HCT116 (cell line): ENCODE measurements around the gene ITLN1. TPM values are rescaled to one million over a fixed set of nuclear protein-coding genes. Genes with fewer than 3 reads are reported as not detected.

ENCODE experiments used
- ATAC-seq: fragments of 200-7000 bp; cut with Tn5 transposase; 2 replicates; pipeline ENCODE4 v1.9.1; 2020; ENCODE audit warnings: mild to moderate bottlenecking, moderate library complexity
- BruUV-seq: library from RNA; stranded (reverse); fragments of 400-500 nt; replicated peaks from 2 replicates; lab custom pipeline; 2021; lab: Mats Ljungman, UMichigan
- CTCF ChIA-PET: fragments of 300-600 bp; sonication (Branson Sonifier 250); formaldehyde crosslinking; loops from one replicate; lab custom pipeline; 2021; ENCODE audit warnings: antibody characterized with exemption; lab: Charles Lee
- POLR2A ChIA-PET: fragments of 300-600, 350-600 bp; sonication (Branson Sonifier 250); formaldehyde crosslinking; loops from one replicate; lab custom pipeline; 2021; ENCODE audit warnings: antibody characterized with exemption; lab: Charles Lee
- RAD21 ChIA-PET, 2 experiments: fragments of 300-600 bp; sonication (Branson Sonifier 250); formaldehyde crosslinking; loops; one replicate each; lab custom pipeline; 2023; ENCODE audit warnings: low total read pairs in 2 of 2; ENCODE audit not compliant: uncharacterized antibody in 2 of 2, unreplicated experiment in 2 of 2, low non-redundant PET in 1 of 2; lab: Charles Lee
- DNase-seq: peaks from one replicate; pipeline ENCODE4 v3.0.0-alpha.2; 2010; ENCODE audit warnings: low read depth, low spot score
- H2AFZ ChIP-seq: fragments of 200-600 bp; shearing (Covaris generic), sonication (generic); 2 replicates; pipeline ENCODE4 v1.6.1; 2017; ENCODE audit warnings: low read depth, mixed run types, mixed read lengths, antibody characterized with exemption, low read length; ENCODE audit not compliant: poor library complexity, severe bottlenecking
- H3K27ac ChIP-seq: 2 replicates; pipeline ENCODE4 v1.5.1; 2012; ENCODE audit warnings: low read depth, low read length
- H3K27me3 ChIP-seq: fragments of 200-600 bp; sonication (generic); 2 replicates; pipeline ENCODE4 v1.6.1; 2016; ENCODE audit warnings: mixed run types, low read length, mixed read lengths; ENCODE audit not compliant: insufficient read depth
- H3K36me3 ChIP-seq, 2 experiments: fragments of 200-500 bp in 1 of 2; fragments of 200-600 bp in 1 of 2; sonication (Bioruptor generic) in 1 of 2; sonication (generic) in 1 of 2; 2 replicates each; pipeline versions ENCODE4 v1.5.1 to v1.6.1; 2014 to 2016; ENCODE audit warnings: low read length in 2 of 2, inconsistent platforms in 1 of 2, mixed read lengths in 1 of 2, mixed run types in 1 of 2; ENCODE audit not compliant: insufficient read depth in 2 of 2, control insufficient read depth in 1 of 2
- H3K4me1 ChIP-seq, 2 experiments: fragments of 200-600 bp in 1 of 2; sonication (generic) in 1 of 2; 2 replicates each; pipeline versions ENCODE4 v1.5.1 to v1.6.1; 2012 to 2017; ENCODE audit warnings: low read length in 2 of 2, inconsistent platforms in 1 of 2, mild to moderate bottlenecking in 1 of 2, mixed read lengths in 1 of 2, mixed run types in 1 of 2, moderate library complexity in 1 of 2; ENCODE audit not compliant: insufficient read depth in 2 of 2, control insufficient read depth in 1 of 2
- H3K4me2 ChIP-seq: fragments of 200-600 bp; sonication (generic); 2 replicates; pipeline ENCODE4 v1.6.1; 2017; ENCODE audit warnings: mixed run types, low read length, mixed read lengths
- H3K4me3 ChIP-seq, 2 experiments: fragments of 200-600 bp in 1 of 2; sonication (generic) in 1 of 2; replicated peaks in 1 of 2; 2 replicates each; pipeline ENCODE4 v1.5.1; 2011 to 2016; ENCODE audit warnings: low read length in 2 of 2, control low read depth in 1 of 2, low read depth in 1 of 2, mild to moderate bottlenecking in 1 of 2, mixed read lengths in 1 of 2, mixed run types in 1 of 2
- H3K79me2 ChIP-seq: fragments of 200-600 bp; sonication (generic); 2 replicates; pipeline ENCODE4 v1.6.1; 2017; ENCODE audit warnings: mild to moderate bottlenecking, mixed run types, low read length, moderate library complexity, mixed read lengths; ENCODE audit not compliant: insufficient read depth
- H3K9ac ChIP-seq: fragments of 200-600 bp; sonication (generic); 2 replicates; pipeline ENCODE4 v1.6.1; 2016; ENCODE audit warnings: low read length, mixed read lengths
- H3K9me2 ChIP-seq: fragments of 200-600 bp; sonication (generic), shearing (Covaris generic); 2 replicates; pipeline ENCODE4 v1.6.1; 2017; ENCODE audit warnings: mixed run types, mild to moderate bottlenecking, moderate library complexity; ENCODE audit not compliant: insufficient read depth
- H3K9me3 ChIP-seq, 2 experiments: fragments of 200-500 bp in 1 of 2; fragments of 200-600 bp in 1 of 2; sonication (Bioruptor generic) in 1 of 2; sonication (generic) in 1 of 2; 2 replicates each; pipeline ENCODE4 v1.6.1; 2014 to 2017; ENCODE audit warnings: low read length in 2 of 2, mixed read lengths in 2 of 2, inconsistent platforms in 1 of 2, low read depth in 1 of 2, mild to moderate bottlenecking in 1 of 2, mixed run types in 1 of 2, moderate library complexity in 1 of 2; ENCODE audit not compliant: control insufficient read depth in 1 of 2, insufficient read depth in 1 of 2
- H4K20me1 ChIP-seq: fragments of 200-600 bp; sonication (generic), shearing (Covaris generic); 2 replicates; pipeline ENCODE4 v1.6.1; 2017; ENCODE audit warnings: mixed run types, mild to moderate bottlenecking, moderate library complexity; ENCODE audit not compliant: insufficient read depth
- ATF3 ChIP-seq: IDR thresholded peaks from 2 replicates; pipeline ENCODE4 v1.6.1; 2012
- CBX3 ChIP-seq: IDR thresholded peaks from 2 replicates; pipeline ENCODE4 v1.6.1; 2012; ENCODE audit warnings: low read depth
- CEBPB ChIP-seq: IDR thresholded peaks from 2 replicates; pipeline ENCODE4 v1.6.1; 2012; ENCODE audit warnings: low read depth
- CTCF ChIP-seq, 3 experiments: fragments of 200-600 bp in 1 of 3; sonication (generic) in 1 of 3; IDR thresholded peaks in 2 of 3; conservative IDR thresholded peaks in 1 of 3; 2 replicates each; pipeline ENCODE4 v1.5.1; 2012 to 2017; ENCODE audit warnings: low read depth in 2 of 3, low read length in 2 of 3, antibody characterized with exemption in 1 of 3, borderline replicate concordance in 1 of 3, control low read depth in 1 of 3, mild to moderate bottlenecking in 1 of 3, mixed read lengths in 1 of 3, mixed run types in 1 of 3, moderate library complexity in 1 of 3; ENCODE audit not compliant: insufficient read depth in 1 of 3
- EZH2 ChIP-seq: fragments of 200-600 bp; sonication (generic); IDR thresholded peaks from 2 replicates; pipeline ENCODE4 v1.6.1; 2017; ENCODE audit warnings: antibody characterized with exemption, mixed run types
- EZH2phosphoT487 ChIP-seq: fragments of 200-600 bp; IDR thresholded peaks from 2 replicates; pipeline ENCODE4 v1.6.1; 2018; ENCODE audit warnings: antibody characterized with exemption, borderline replicate concordance
- FOSL1 ChIP-seq: IDR thresholded peaks from 2 replicates; pipeline ENCODE4 v1.6.1; 2012; ENCODE audit warnings: low read depth
- JUND ChIP-seq: IDR thresholded peaks from 2 replicates; pipeline ENCODE4 v1.6.1; 2012
- MAX ChIP-seq: IDR thresholded peaks from 2 replicates; pipeline ENCODE4 v1.6.1; 2012
- POLR2A ChIP-seq: IDR thresholded peaks from 2 replicates; pipeline ENCODE4 v1.7.0; 2011; ENCODE audit warnings: borderline replicate concordance; ENCODE audit not compliant: insufficient read depth, insufficient read length; ENCODE audit errors: extremely low read depth
- POLR2AphosphoS5 ChIP-seq: IDR thresholded peaks from 2 replicates; pipeline ENCODE4 v1.6.1; 2011; ENCODE audit warnings: mild to moderate bottlenecking, low read depth, low read length, moderate library complexity
- SIN3A ChIP-seq: IDR thresholded peaks from 2 replicates; pipeline ENCODE4 v1.6.1; 2012; ENCODE audit warnings: low read depth
- SP1 ChIP-seq: IDR thresholded peaks from 2 replicates; pipeline ENCODE4 v1.6.1; 2012; ENCODE audit warnings: low read depth
- SRF ChIP-seq: IDR thresholded peaks from 2 replicates; pipeline ENCODE4 v1.6.1; 2012; ENCODE audit warnings: low read depth
- TCF7L2 ChIP-seq: IDR thresholded peaks from 2 replicates; pipeline ENCODE4 v1.7.0; 2011; ENCODE audit warnings: borderline replicate concordance, inconsistent platforms; ENCODE audit not compliant: insufficient read depth, insufficient read length; ENCODE audit errors: extremely low read depth
- YY1 ChIP-seq: IDR thresholded peaks from 2 replicates; pipeline ENCODE4 v1.6.1; 2011; ENCODE audit warnings: low read length, low read depth, moderate library complexity, mild to moderate bottlenecking; ENCODE audit not compliant: insufficient replicate concordance; ENCODE audit errors: extremely low read depth
- ZFX ChIP-seq: fragments of 450-650 bp; IDR thresholded peaks from 2 replicates; pipeline ENCODE4 v1.6.1; 2017
- ZNF274 ChIP-seq: fragments of 200-500 bp; sonication (Bioruptor generic); IDR thresholded peaks from 2 replicates; pipeline ENCODE4 v1.6.1; 2014; ENCODE audit warnings: mild to moderate bottlenecking, low read depth, low read length, inconsistent platforms
- intact Hi-C: fragments of 100-400 bp; cut with micrococcal nuclease; formaldehyde crosslinking; loops from 2 replicates; pipeline ENCODE4 v1.10.0; 2022
- total RNA-seq: library from RNA; stranded (reverse); gene quantifications from one replicate; pipeline ENCODE4 v1.2.1, GENCODE V29; 2021; ENCODE audit not compliant: unreplicated experiment

The ITLN1 gene
- total RNA-seq, 1 experiment from 2014 or later, result not detected

- Histone ChIP-seq H3K9me3 (no peaks in the 10 kb centered on the region), H3K36me3 (no peaks in the 10 kb centered on the region), H4K20me1 (no peaks in the 10 kb centered on the region), H3K9me2 (no peaks in the 10 kb centered on the region), H3K4me3 (no peak overlapping the region), H3K27ac (no peak overlapping the region), H3K4me2 (no peak overlapping the region), H3K27me3 (no peaks in the 10 kb centered on the region), H2AFZ (no peak overlapping the region), H3K9ac (no peak overlapping the region), H3K4me1 (no peaks in the 10 kb centered on the region), H3K79me2 (no peaks in the 10 kb centered on the region)
- POLR2A ChIA-PET, result no interaction called here
- no peak for ATAC-seq
- RAD21 ChIA-PET, result interaction anchor here in 1 of 2 experiments (0.7 kb wide), 1 partner anchor 18 kb away, joined by 3 read pairs; no protein-coding TSS in a partner anchor
- CTCF ChIA-PET, result no interaction called here
- intact Hi-C loops, result no loop called here
- no TSS peak for BruUV-seq
- no peak for DNase-seq
- TF ChIP-seq ZNF274 (no peak), EZH2phosphoT487 (no peak), ZFX (no peak), CTCF (IDR thresholded peaks at IDR 0.05 in 2 of 3, conservative IDR thresholded peaks at IDR 0.05 in 1 of 3; ENCODE audit: borderline replicate concordance in 1 of 3, insufficient read depth in 1 of 3, low read depth in 2 of 3, low read length in 2 of 3) (no peak), CEBPB (no peak), SP1 (no peak), EZH2 (no peak), JUND (no peak), YY1 (no peak), SIN3A (no peak), MAX (no peak), CBX3 (no peak), TCF7L2 (no peak), FOSL1 (no peak), POLR2A (no peak), SRF (no peak), POLR2AphosphoS5 (no peak), ATF3 (no peak)
- TF ChIP-seq, all 23 proteins: peak for 0
Observed at GRCh38 chr1:160853754-160854153, 31.2 kb downstream of the ITLN1 start.
